K562 (cell line): Measurements from ENCODE around the gene RETREG1.

ENCODE experiments used
- ELF4 ChIP-seq: fragments of 450-650 bp; formaldehyde crosslinking; IDR thresholded peaks from 2 replicates; pipeline ENCODE4 v1.4.0; 2022; ENCODE audit warnings: missing genetic modification characterization
- EZH2 ChIP-seq: IDR thresholded peaks from 2 replicates; pipeline ENCODE4 v1.6.1; 2012; ENCODE audit warnings: low read depth, mild to moderate bottlenecking, inconsistent platforms, low read length, borderline replicate concordance
- MAX ChIP-seq: sonication (generic); formaldehyde crosslinking; IDR thresholded peaks from 2 replicates; pipeline ENCODE4 v1.9.0; 2022; ENCODE audit warnings: mild to moderate bottlenecking, missing genetic modification reagents
- RNF2 ChIP-seq: sonication (generic); IDR thresholded peaks from 2 replicates; pipeline ENCODE4 v1.6.1; 2016
- TAF1 ChIP-seq: IDR thresholded peaks from 2 replicates; pipeline ENCODE4 v1.6.1; 2011; ENCODE audit warnings: mild to moderate bottlenecking, low read length, moderate library complexity; ENCODE audit not compliant: insufficient read depth, control insufficient read depth, severe bottlenecking; ENCODE audit errors: extremely low read depth
- WHSC1 ChIP-seq: IDR thresholded peaks from one replicate; pipeline ENCODE4 v1.6.1; 2012; ENCODE audit warnings: low read length, control low read depth, inconsistent platforms
- YY1 ChIP-seq, 3 experiments: IDR thresholded peaks; 2 replicates each; pipeline ENCODE4 v1.6.1; 2011; ENCODE audit warnings: low read length in 2 of 3, mild to moderate bottlenecking in 2 of 3, moderate library complexity in 2 of 3, borderline replicate concordance in 1 of 3, control low read depth in 1 of 3, low read depth in 1 of 3; ENCODE audit not compliant: insufficient read depth in 3 of 3, insufficient replicate concordance in 2 of 3, control insufficient read depth in 1 of 3, insufficient read length in 1 of 3; ENCODE audit errors: extremely low read depth in 1 of 3
- ZBTB1 ChIP-seq: sonication (generic); formaldehyde crosslinking; IDR thresholded peaks from 2 replicates; pipeline ENCODE4 v1.8.1; 2023; ENCODE audit warnings: missing genetic modification reagents, low read depth, mild to moderate bottlenecking, borderline replicate concordance
- TF ChIP-seq, protein P1 (sequence below), 3 experiments: IDR thresholded peaks in 2 of 3; conservative IDR thresholded peaks in 1 of 3; 2 replicates each; pipeline ENCODE4 v1.5.1; 2011 to 2012; ENCODE audit warnings: low read length in 3 of 3, mild to moderate bottlenecking in 3 of 3, control low read depth in 2 of 3, improper control_type of control experiment in 1 of 3, inconsistent platforms in 1 of 3, low read depth in 1 of 3, mixed read lengths in 1 of 3, moderate library complexity in 1 of 3; ENCODE audit not compliant: insufficient read depth in 2 of 3

- TF ChIP-seq ZBTB1 (no peak), MAX (CRISPR knock-in tag) (no peak), TAF1 (no peak), YY1 (IDR thresholded peaks at IDR 0.05; ENCODE audit: borderline replicate concordance in 1 of 3, control insufficient read depth in 1 of 3, extremely low read depth in 1 of 3, insufficient read depth in 3 of 3, insufficient read length in 1 of 3, insufficient replicate concordance in 2 of 3, low read depth in 1 of 3, low read length in 2 of 3) (no peak), WHSC1 (no peak), ELF4 (no peak), EZH2 (no peak), RNF2 (no peak)
- TF ChIP-seq, protein P1, sequence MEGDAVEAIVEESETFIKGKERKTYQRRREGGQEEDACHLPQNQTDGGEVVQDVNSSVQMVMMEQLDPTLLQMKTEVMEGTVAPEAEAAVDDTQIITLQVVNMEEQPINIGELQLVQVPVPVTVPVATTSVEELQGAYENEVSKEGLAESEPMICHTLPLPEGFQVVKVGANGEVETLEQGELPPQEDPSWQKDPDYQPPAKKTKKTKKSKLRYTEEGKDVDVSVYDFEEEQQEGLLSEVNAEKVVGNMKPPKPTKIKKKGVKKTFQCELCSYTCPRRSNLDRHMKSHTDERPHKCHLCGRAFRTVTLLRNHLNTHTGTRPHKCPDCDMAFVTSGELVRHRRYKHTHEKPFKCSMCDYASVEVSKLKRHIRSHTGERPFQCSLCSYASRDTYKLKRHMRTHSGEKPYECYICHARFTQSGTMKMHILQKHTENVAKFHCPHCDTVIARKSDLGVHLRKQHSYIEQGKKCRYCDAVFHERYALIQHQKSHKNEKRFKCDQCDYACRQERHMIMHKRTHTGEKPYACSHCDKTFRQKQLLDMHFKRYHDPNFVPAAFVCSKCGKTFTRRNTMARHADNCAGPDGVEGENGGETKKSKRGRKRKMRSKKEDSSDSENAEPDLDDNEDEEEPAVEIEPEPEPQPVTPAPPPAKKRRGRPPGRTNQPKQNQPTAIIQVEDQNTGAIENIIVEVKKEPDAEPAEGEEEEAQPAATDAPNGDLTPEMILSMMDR (IDR thresholded peaks at IDR 0.05 in 2 of 3, conservative IDR thresholded peaks at IDR 0.05 in 1 of 3; ENCODE audit: insufficient read depth in 2 of 3, low read depth in 1 of 3, low read length in 3 of 3): no peak
Measured at GRCh38 chr5:16461782-16462181, 155.0 kb downstream of the RETREG1 start.
